CD4-positive, alpha-beta memory T cell (primary cell): ENCODE measurements around the gene TBL1X. TPM values are rescaled to one million over a fixed set of nuclear protein-coding genes. Genes with fewer than 3 reads are reported as not detected.
"Not testable (repeated sequence)": the region's sequence is repeated elsewhere in the genome, so short reads cannot be mapped to it uniquely, and the experiment has no call there.

Experiments
- CTCF ChIA-PET: fragments of 350-600 bp; sonication (Branson Sonifier 250); formaldehyde crosslinking; loops from one replicate; lab custom pipeline; 2021; ENCODE audit warnings: inconsistent platforms; ENCODE audit not compliant: partially characterized antibody; lab: Charles Lee
- POLR2A ChIA-PET: fragments of 350-600 bp; sonication (Branson Sonifier 250); formaldehyde crosslinking; loops from one replicate; lab custom pipeline; 2021; ENCODE audit not compliant: partially characterized antibody; lab: Charles Lee
- DNase-seq, 5 donors: peaks; one replicate each; pipeline versions ENCODE4 v3.0.0 to v3.0.0-alpha.2; 2020 to 2022; ENCODE audit warnings: mixed read lengths in 1 of 5
- H3K27ac ChIP-seq: one replicate; pipeline ENCODE4 v1.7.0; 2013; ENCODE audit warnings: low read depth, low read length
- H3K27me3 ChIP-seq: 2 replicates; pipeline ENCODE4 v1.7.0; 2013; ENCODE audit warnings: mild to moderate bottlenecking, low read length, moderate library complexity; ENCODE audit not compliant: insufficient read depth
- H3K36me3 ChIP-seq: 2 replicates; pipeline ENCODE4 v1.7.0; 2013; ENCODE audit warnings: mild to moderate bottlenecking, low read length, moderate library complexity; ENCODE audit not compliant: insufficient read depth
- H3K4me1 ChIP-seq: 2 replicates; pipeline ENCODE4 v1.7.0; 2013; ENCODE audit warnings: mild to moderate bottlenecking, low read length, moderate library complexity; ENCODE audit not compliant: insufficient read depth
- H3K4me3 ChIP-seq, 2 donors: one replicate each; pipeline ENCODE4 v1.7.0; 2013; ENCODE audit warnings: low read length in 2 of 2, mild to moderate bottlenecking in 1 of 2
- H3K9me3 ChIP-seq, 2 donors: one replicate each; pipeline ENCODE4 v1.7.0; 2013; ENCODE audit warnings: low read length in 2 of 2, control low read depth in 1 of 2; ENCODE audit not compliant: control insufficient read depth in 1 of 2
- H3K27ac Mint-ChIP-seq, 7 donors: one replicate each; pipeline ENCODE4 v1.8.0; 2020 to 2021; ENCODE audit warnings: mixed read lengths in 7 of 7, mild to moderate bottlenecking in 6 of 7, inconsistent platforms in 3 of 7, moderate library complexity in 3 of 7
- H3K27me3 Mint-ChIP-seq, 2 donors: one replicate each; pipeline ENCODE4 v1.8.0; 2020 to 2021; ENCODE audit warnings: mixed read lengths in 2 of 2
- H3K36me3 Mint-ChIP-seq, 2 donors: one replicate each; pipeline ENCODE4 v1.8.0; 2020 to 2021; ENCODE audit warnings: mixed read lengths in 2 of 2, inconsistent platforms in 1 of 2, mild to moderate bottlenecking in 1 of 2
- H3K4me1 Mint-ChIP-seq, 4 donors: one replicate each; pipeline ENCODE4 v1.8.0; 2020 to 2021; ENCODE audit warnings: mixed read lengths in 4 of 4, mild to moderate bottlenecking in 1 of 4
- H3K4me3 Mint-ChIP-seq, 8 donors: one replicate each; pipeline ENCODE4 v1.8.0; 2020 to 2021; ENCODE audit warnings: mixed read lengths in 8 of 8, mild to moderate bottlenecking in 7 of 8, moderate library complexity in 6 of 8, inconsistent platforms in 3 of 8
- H3K9me3 Mint-ChIP-seq, 8 donors: one replicate each; pipeline ENCODE4 v1.8.0; 2020 to 2021; ENCODE audit warnings: mixed read lengths in 8 of 8, mild to moderate bottlenecking in 5 of 8, inconsistent platforms in 3 of 8, moderate library complexity in 1 of 8
- intact Hi-C: fragments of 100-400 bp; cut with micrococcal nuclease; formaldehyde crosslinking; loops from one replicate; pipeline ENCODE4 v1.15.1; 2023
- polyA plus RNA-seq, 2 donors: library from polyadenylated mRNA; unstranded; fragments of 300-500 nt; fragmentation: Illumina TruSeq; gene quantifications; one replicate each; pipeline ENCODE4 v1.2.3, GENCODE V29; 2021
- total RNA-seq, 2 experiments: library from RNA; stranded (reverse); gene quantifications; one replicate each; pipeline ENCODE4 v1.2.3, GENCODE V29; 2021

TBL1X gene
- total and polyA plus RNA-seq, 4 experiments from 2014 or later = 6.1 to 50.5 (median 34.3) TPM

- H3K4me1 Mint-ChIP-seq = peaks cover 16 to 57% (median 29%) of the 10 kb centered on the region in 4 donors
- CTCF ChIA-PET = no interaction called here
Observed at GRCh38 chrX:9467751-9468150, 2.9 kb downstream of the TBL1X start.

GRCh38 chrX:9471571-9471985 lies 6.7 kb downstream of the TBL1X start:
- H3K27ac Mint-ChIP-seq = no peak overlapping the region
- Histone ChIP-seq H3K36me3 (no peaks in the 10 kb centered on the region), H3K4me1 (peaks cover 27% of the 10 kb centered on the region), H3K27me3 (no peaks in the 10 kb centered on the region), H3K27ac (no peak overlapping the region), H3K9me3 (no peaks in the 10 kb centered on the region), H3K4me3 (no peak overlapping the region)
- H3K9me3 Mint-ChIP-seq = peaks cover 0 to 3% (median 0%) of the 10 kb centered on the region in 8 donors
- intact Hi-C loops = no loop called here
- no peaks in the 10 kb centered on the region for H3K27me3 Mint-ChIP-seq
- CTCF ChIA-PET = no interaction called here
- DNase-seq = no peak
- POLR2A ChIA-PET = no interaction called here
- peak overlapping the region in 1 of 8 donors; percentile 31 for H3K4me3 Mint-ChIP-seq
- peaks cover 15 to 62% (median 28%) of the 10 kb centered on the region in 4 donors for H3K4me1 Mint-ChIP-seq
- peaks cover 11 to 16% of the 10 kb centered on the region in 2 donors for H3K36me3 Mint-ChIP-seq

More at GRCh38 chrX:9467751-9468150, 2.9 kb downstream of the TBL1X start:
- intact Hi-C loops = loop anchor here (10.0 kb wide), 1 partner anchor 653 kb away; no protein-coding TSS in a partner anchor
- Mint-ChIP-seq H3K36me3 (peaks cover 5 to 17% of the 10 kb centered on the region in 2 donors), H3K27ac (peak overlapping the region in 1 of 7 donors; percentile 30), H3K9me3 (peaks cover 0 to 7% (median 0%) of the 10 kb centered on the region in 8 donors), H3K4me3 (peak overlapping the region in 7 of 8 donors; percentile 2 to 87 (median 27)), H3K27me3 (peaks cover 0 to 4% of the 10 kb centered on the region in 2 donors)
- Histone ChIP-seq H3K4me1 (peaks cover 28% of the 10 kb centered on the region), H3K9me3 (no peaks in the 10 kb centered on the region), H3K27me3 (no peaks in the 10 kb centered on the region), H3K4me3 (no peak overlapping the region), H3K27ac (no peak overlapping the region), H3K36me3 (no peaks in the 10 kb centered on the region)
- no peak for DNase-seq
- POLR2A ChIA-PET = no interaction called here

GRCh38 chrX:9473708-9474107 lies 8.8 kb downstream of the TBL1X start:
- Mint-ChIP-seq H3K27ac (no peak overlapping the region), H3K9me3 (peaks cover 0 to 3% (median 0%) of the 10 kb centered on the region in 8 donors), H3K36me3 (peaks cover 11 to 15% of the 10 kb centered on the region in 2 donors), H3K27me3 (no peaks in the 10 kb centered on the region), H3K4me1 (peaks cover 8 to 48% (median 27%) of the 10 kb centered on the region in 4 donors), H3K4me3 (no peak overlapping the region)
- no peak for DNase-seq
- POLR2A ChIA-PET = no interaction called here
- no peak overlapping the region for H3K4me3 ChIP-seq
- no peaks in the 10 kb centered on the region for H3K9me3 ChIP-seq
- no peaks in the 10 kb centered on the region for H3K36me3 ChIP-seq
- H3K27ac ChIP-seq = no peak overlapping the region
- CTCF ChIA-PET = no interaction called here
- peaks cover 16% of the 10 kb centered on the region for H3K4me1 ChIP-seq
- H3K27me3 ChIP-seq = no peaks in the 10 kb centered on the region
- intact Hi-C loops = no loop called here

GRCh38 chrX:9475417-9475816 lies 10.6 kb downstream of the TBL1X start:
- H3K36me3 ChIP-seq, H3K9me3 Mint-ChIP-seq, CTCF ChIA-PET, H3K9me3 ChIP-seq, H3K27me3 Mint-ChIP-seq, H3K27ac Mint-ChIP-seq, POLR2A ChIA-PET, intact Hi-C loops, H3K27ac ChIP-seq, H3K4me3 Mint-ChIP-seq, DNase-seq, H3K4me3 ChIP-seq, H3K27me3 ChIP-seq: not testable (repeated sequence)
- H3K4me1 Mint-ChIP-seq = peaks cover 11 to 49% (median 24%) of the 10 kb centered on the region in 4 donors
- H3K4me1 ChIP-seq = peaks cover 12% of the 10 kb centered on the region
- peaks cover 12 to 15% of the 10 kb centered on the region in 2 donors for H3K36me3 Mint-ChIP-seq

- Mint-ChIP-seq H3K27me3 (no peaks in the 10 kb centered on the region), H3K4me3 (no peak overlapping the region), H3K4me1 (peaks cover 10 to 44% (median 24%) of the 10 kb centered on the region in 4 donors), H3K27ac (no peak overlapping the region), H3K36me3 (peaks cover 12 to 17% of the 10 kb centered on the region in 2 donors), H3K9me3 (peaks cover 0 to 2% (median 0%) of the 10 kb centered on the region in 8 donors)
- intact Hi-C loops = no loop called here
- H3K4me3 ChIP-seq = no peak overlapping the region
- ChIA-PET POLR2A (no interaction called here), CTCF (no interaction called here)
- no peak for DNase-seq
- no peak overlapping the region for H3K27ac ChIP-seq
- no peaks in the 10 kb centered on the region for H3K9me3 ChIP-seq
- H3K4me1 ChIP-seq = peaks cover 12% of the 10 kb centered on the region
- H3K27me3 ChIP-seq = no peaks in the 10 kb centered on the region
- no peaks in the 10 kb centered on the region for H3K36me3 ChIP-seq
Observed at GRCh38 chrX:9475984-9476383, 11.1 kb downstream of the TBL1X start.

- Mint-ChIP-seq H3K27ac (no peak overlapping the region), H3K4me3 (no peak overlapping the region), H3K9me3 (peaks cover 0 to 2% (median 0%) of the 10 kb centered on the region in 8 donors), H3K27me3 (no peaks in the 10 kb centered on the region), H3K4me1 (peaks cover 8 to 39% (median 23%) of the 10 kb centered on the region in 4 donors), H3K36me3 (peaks cover 10 to 23% of the 10 kb centered on the region in 2 donors)
- Histone ChIP-seq H3K9me3 (no peaks in the 10 kb centered on the region), H3K27me3 (no peaks in the 10 kb centered on the region), H3K4me3 (no peak overlapping the region), H3K36me3 (no peaks in the 10 kb centered on the region), H3K4me1 (peaks cover 12% of the 10 kb centered on the region), H3K27ac (no peak overlapping the region)
- intact Hi-C loops = no loop called here
- ChIA-PET CTCF (no interaction called here), POLR2A (no interaction called here)
- no peak for DNase-seq
Observed at GRCh38 chrX:9476810-9477575, 12.1 kb downstream of the TBL1X start.

GRCh38 chrX:9482408-9482807 lies 17.6 kb downstream of the TBL1X start:
- POLR2A ChIA-PET = interaction anchor here (0.6 kb wide), 1 partner anchor 18 kb away, joined by 3 read pairs; the partner anchor contains the start of gene TBL1X
- Mint-ChIP-seq H3K27me3 (no peaks in the 10 kb centered on the region), H3K9me3 (peaks cover 0 to 2% (median 0%) of the 10 kb centered on the region in 8 donors), H3K36me3 (peaks cover 9 to 29% of the 10 kb centered on the region in 2 donors), H3K4me3 (no peak overlapping the region), H3K27ac (no peak overlapping the region), H3K4me1 (peaks cover 10 to 21% (median 15%) of the 10 kb centered on the region in 4 donors)
- Histone ChIP-seq H3K36me3 (no peaks in the 10 kb centered on the region), H3K4me1 (no peaks in the 10 kb centered on the region), H3K27me3 (no peaks in the 10 kb centered on the region), H3K4me3 (no peak overlapping the region), H3K27ac (no peak overlapping the region), H3K9me3 (no peaks in the 10 kb centered on the region)
- intact Hi-C loops = no loop called here
- no peak for DNase-seq
- CTCF ChIA-PET = no interaction called here
